ENCODE measurements around the gene OVOL2. TPM values are rescaled to one million over a fixed set of nuclear protein-coding genes. Genes with fewer than 3 reads are reported as not detected.

OVOL2 gene
- polyA plus RNA-seq, 1 donor from 2014 or later: not detected

GRCh38 chr20:17999566-17999965, 58.1 kb downstream of the OVOL2 start:
- H3K36me3 ChIP-seq (ENCODE audit: insufficient read depth, low read length): no peaks in the 10 kb centered on the region
- H3K4me2 ChIP-seq (ENCODE audit: low read length): no peak overlapping the region
- H3K27me3 ChIP-seq (ENCODE audit: insufficient read depth, low read depth, low read length): no peaks in the 10 kb centered on the region
- H3K79me2 ChIP-seq (replicated peaks; ENCODE audit: insufficient read depth, low read length): no peaks in the 10 kb centered on the region
- no peak overlapping the region for H2AFZ ChIP-seq (ENCODE audit: low read depth, low read length)
- H3K9me3 ChIP-seq (ENCODE audit: low read length): no peaks in the 10 kb centered on the region
- no peaks in the 10 kb centered on the region for H3K9me2 ChIP-seq (ENCODE audit: insufficient read depth, low read length)
- H3K27ac ChIP-seq (ENCODE audit: low read length): no peak overlapping the region
- no peaks in the 10 kb centered on the region for H4K20me1 ChIP-seq (ENCODE audit: insufficient read depth)
- H3F3A ChIP-seq (ENCODE audit: insufficient read depth, low read length, poor library complexity, severe bottlenecking): no peaks in the 10 kb centered on the region
- no peak overlapping the region for H3K9ac ChIP-seq (ENCODE audit: low read length)
- no peak overlapping the region for H3K4me3 ChIP-seq (ENCODE audit: low read length)
- TF ChIP-seq SMC3 (conservative IDR thresholded peaks at IDR 0.05; ENCODE audit: poor library complexity): no peak
- no peak for TF ChIP-seq TAF1 (IDR thresholded peaks at IDR 0.05; ENCODE audit: low read depth)
- TF ChIP-seq POLR2AphosphoS5 (IDR thresholded peaks at IDR 0.05): no peak
- no peak for TF ChIP-seq RAD21 (conservative IDR thresholded peaks at IDR 0.05)
- TF ChIP-seq MXI1 (conservative IDR thresholded peaks at IDR 0.05; ENCODE audit: poor library complexity, severe bottlenecking): no peak
- TF ChIP-seq CTCF (IDR thresholded peaks at IDR 0.05; ENCODE audit: poor library complexity, severe bottlenecking): no peak
- TF ChIP-seq REST (IDR thresholded peaks at IDR 0.05; ENCODE audit: borderline replicate concordance): no peak
- no peak for TF ChIP-seq EZH2 (IDR thresholded peaks at IDR 0.05; ENCODE audit: borderline replicate concordance, insufficient read depth, low read length, poor library complexity, severe bottlenecking)
- TF ChIP-seq EP300 (conservative IDR thresholded peaks at IDR 0.05; ENCODE audit: poor library complexity, severe bottlenecking): no peak

- Histone ChIP-seq H3F3A (ENCODE audit: insufficient read depth, low read length, poor library complexity, severe bottlenecking) (no peaks in the 10 kb centered on the region), H2AFZ (ENCODE audit: low read depth, low read length) (no peak overlapping the region), H3K9ac (ENCODE audit: low read length) (no peak overlapping the region), H3K27me3 (ENCODE audit: insufficient read depth, low read depth, low read length) (no peaks in the 10 kb centered on the region), H3K9me3 (ENCODE audit: low read length) (no peaks in the 10 kb centered on the region), H3K27ac (ENCODE audit: low read length) (no peak overlapping the region), H3K36me3 (ENCODE audit: insufficient read depth, low read length) (no peaks in the 10 kb centered on the region), H3K4me2 (ENCODE audit: low read length) (no peak overlapping the region), H4K20me1 (ENCODE audit: insufficient read depth) (no peaks in the 10 kb centered on the region), H3K9me2 (ENCODE audit: insufficient read depth, low read length) (no peaks in the 10 kb centered on the region), H3K79me2 (replicated peaks; ENCODE audit: insufficient read depth, low read length) (no peaks in the 10 kb centered on the region), H3K4me3 (ENCODE audit: low read length) (no peak overlapping the region)
- TF ChIP-seq MXI1 (conservative IDR thresholded peaks at IDR 0.05; ENCODE audit: poor library complexity, severe bottlenecking) (no peak), RAD21 (conservative IDR thresholded peaks at IDR 0.05) (no peak), POLR2AphosphoS5 (IDR thresholded peaks at IDR 0.05) (no peak)
These were observed 59.3 kb downstream of the OVOL2 start for GRCh38 chr20:17998446-17998845.
